ENCODE results near the gene UGT1A9.
"Not testable (repeated sequence)": the region's sequence is repeated elsewhere in the genome, so short reads cannot be mapped to it uniquely, and the experiment has no call there.

The UGT1A9 gene

DNA sequence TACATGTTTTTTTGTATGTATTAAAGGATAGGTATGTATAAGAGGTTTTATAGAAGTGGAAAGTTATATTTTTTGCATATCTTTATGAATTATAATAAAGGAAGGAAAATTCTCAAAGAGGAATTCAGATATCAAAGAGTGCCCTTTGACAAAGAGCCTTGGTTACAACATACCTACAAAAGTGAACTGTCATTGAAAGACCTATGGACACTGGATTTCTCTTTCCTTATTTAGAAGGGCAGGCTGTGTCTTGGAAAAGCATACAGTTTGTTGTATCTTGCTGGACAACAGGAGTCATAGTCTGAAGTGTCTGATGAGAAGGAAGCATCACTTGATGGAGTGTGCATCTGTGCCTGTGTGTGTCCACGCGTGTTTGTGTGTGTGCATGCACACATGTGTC lies 20.3 kb upstream of the UGT1A9 start:
- TF ChIP-seq CTCF (conservative IDR thresholded peaks at IDR 0.05; ENCODE audit: low read length): no peak
- no peak overlapping the region for H3K4me3 ChIP-seq (ENCODE audit: low read length)
- DNase-seq (ENCODE audit: low read depth): no peak

DNA sequence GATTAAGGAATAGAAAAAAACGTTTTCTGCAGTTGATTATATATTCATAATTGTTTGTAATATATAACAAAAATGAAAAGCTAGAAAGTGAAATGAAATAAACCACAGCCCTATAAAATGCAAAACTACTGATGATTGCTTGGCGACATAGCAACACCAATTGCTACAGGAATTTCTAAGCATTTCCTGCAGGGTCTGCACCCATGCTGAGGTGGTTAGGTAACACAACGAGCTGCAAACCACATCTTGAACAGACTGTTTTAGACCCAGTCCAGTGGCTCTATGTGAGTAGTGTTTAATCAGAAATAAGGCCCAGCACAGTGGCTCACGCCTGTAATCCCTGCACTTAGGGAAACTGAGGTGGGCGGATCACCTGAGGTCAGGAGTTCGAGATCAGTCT lies 17.2 kb upstream of the UGT1A9 start:
- no peak for DNase-seq (ENCODE audit: low read depth)
- no peak for TF ChIP-seq CTCF (conservative IDR thresholded peaks at IDR 0.05; ENCODE audit: low read length)
- no peak overlapping the region for H3K4me3 ChIP-seq (ENCODE audit: low read length)

- H3K4me3 ChIP-seq (ENCODE audit: low read length): no peak overlapping the region
- TF ChIP-seq CTCF (conservative IDR thresholded peaks at IDR 0.05; ENCODE audit: low read length): no peak
- DNase-seq (ENCODE audit: low read depth): no peak
These were observed 16.7 kb upstream of the UGT1A9 start for GRCh38 chr2:233655043-233655442.

DNA sequence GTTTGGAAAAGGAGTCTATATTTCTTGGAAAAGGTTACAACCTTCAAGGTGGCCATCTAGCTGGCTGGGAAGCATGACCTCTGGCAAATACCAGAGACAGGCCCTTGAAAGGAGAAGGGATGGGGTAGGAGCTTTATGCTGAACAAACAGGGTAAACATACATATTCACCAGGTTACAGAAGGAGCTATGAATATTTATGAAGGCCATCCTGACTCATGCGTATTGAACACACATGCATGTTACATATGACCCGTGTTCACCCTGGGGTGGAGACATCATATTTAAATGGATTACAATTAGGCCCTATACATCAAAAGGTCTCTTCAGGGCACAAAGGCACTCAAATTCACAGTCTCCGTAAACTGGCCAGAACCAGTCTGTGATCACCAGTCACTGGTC lies 15.8 kb upstream of the UGT1A9 start:
- H3K4me3 ChIP-seq (ENCODE audit: low read length); DNase-seq (ENCODE audit: low read depth): not testable (repeated sequence)

GRCh38 chr2:233656443-233656842 lies 15.3 kb upstream of the UGT1A9 start:
- no peak for TF ChIP-seq CTCF (conservative IDR thresholded peaks at IDR 0.05; ENCODE audit: low read length)
- H3K4me3 ChIP-seq (ENCODE audit: low read length): no peak overlapping the region
- no peak for DNase-seq (ENCODE audit: low read depth)

DNA sequence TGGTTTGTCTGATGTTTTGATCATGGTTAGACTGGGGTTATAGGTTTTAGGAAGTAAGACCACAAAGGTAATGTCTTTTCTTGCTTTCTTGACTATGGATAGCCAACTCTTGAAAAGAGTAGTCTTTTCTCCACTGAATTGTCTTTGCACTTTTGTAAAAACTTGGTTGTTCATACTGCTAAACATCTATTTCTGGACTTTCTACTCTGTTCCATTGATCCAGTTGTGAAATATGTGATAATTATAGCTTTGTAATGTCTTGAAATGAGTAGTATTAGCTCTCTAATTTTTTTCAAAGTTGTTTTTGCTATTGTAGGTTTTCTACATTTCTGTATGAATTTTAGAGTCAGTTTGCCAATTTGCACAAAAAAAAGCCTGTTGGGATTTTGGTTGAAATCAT lies 13.1 kb upstream of the UGT1A9 start:
- DNase-seq (ENCODE audit: low read depth): no peak
- no peak overlapping the region for H3K4me3 ChIP-seq (ENCODE audit: low read length)
- TF ChIP-seq CTCF (conservative IDR thresholded peaks at IDR 0.05; ENCODE audit: low read length): no peak

- no peak for TF ChIP-seq CTCF (conservative IDR thresholded peaks at IDR 0.05; ENCODE audit: low read length)
- H3K4me3 ChIP-seq (ENCODE audit: low read length): no peak overlapping the region
- DNase-seq (ENCODE audit: low read depth): no peak
These were observed 7.8 kb upstream of the UGT1A9 start for GRCh38 chr2:233663911-233664310.

DNA sequence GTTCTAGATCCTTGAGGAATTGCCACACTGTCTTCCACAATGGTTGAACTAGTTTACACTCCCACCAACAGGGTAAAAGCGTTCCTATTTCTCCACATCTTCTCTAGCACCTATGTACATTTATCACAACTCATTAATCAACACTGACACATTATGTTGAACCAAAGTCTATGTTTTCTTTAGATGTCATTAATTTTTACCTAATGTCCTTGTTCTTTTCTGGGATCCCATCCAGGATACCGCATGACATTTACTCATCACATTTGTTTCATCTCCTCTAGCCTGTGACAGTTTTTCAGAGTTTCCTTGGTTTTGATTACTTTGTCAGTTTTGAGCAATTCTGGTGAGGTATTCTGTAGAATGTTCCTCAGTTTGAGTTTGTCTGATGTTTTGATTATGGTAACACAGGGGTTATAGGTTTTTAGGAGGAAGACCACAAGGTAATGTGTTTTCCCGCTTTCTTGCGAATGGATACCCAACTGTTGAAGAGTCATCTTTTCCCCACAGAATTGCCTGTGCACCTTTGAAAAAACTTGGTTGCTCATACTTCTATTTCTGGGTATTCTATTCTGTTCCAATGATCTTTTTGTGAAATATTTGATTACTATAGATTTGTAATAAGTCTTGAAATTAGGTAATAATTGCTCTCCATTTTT lies 3.0 kb upstream of the UGT1A9 start:
- no peak for TF ChIP-seq CTCF (conservative IDR thresholded peaks at IDR 0.05; ENCODE audit: low read length)
- H3K4me3 ChIP-seq (ENCODE audit: low read length): no peak overlapping the region
- no peak for DNase-seq (ENCODE audit: low read depth)
